Trophoblast cell (in vitro differentiated cells and primary cell): ENCODE measurements around the gene PRTFDC1.
"Not testable (repeated sequence)": the region's sequence is repeated elsewhere in the genome, so short reads cannot be mapped to it uniquely, and the experiment has no call there.

Experiments used
- DNase-seq, 2 donors: peaks; one replicate each; pipeline ENCODE4 v3.0.0-alpha.2; 2016
- H2AFZ ChIP-seq: 2 replicates; pipeline ENCODE4 v1.6.1; 2013; ENCODE audit warnings: low read length, moderate library complexity, mild to moderate bottlenecking; ENCODE audit not compliant: insufficient read depth, poor library complexity
- H2AK5ac ChIP-seq: 2 replicates; pipeline ENCODE4 v1.6.1; 2013; ENCODE audit warnings: mild to moderate bottlenecking, low read length
- H2BK120ac ChIP-seq: 2 replicates; pipeline ENCODE4 v1.6.1; 2013; ENCODE audit warnings: low read length, mild to moderate bottlenecking, moderate library complexity; ENCODE audit not compliant: insufficient read depth, poor library complexity
- H2BK12ac ChIP-seq: 2 replicates; pipeline ENCODE4 v1.6.1; 2013; ENCODE audit warnings: mild to moderate bottlenecking, low read length, moderate library complexity
- H2BK5ac ChIP-seq: 2 replicates; pipeline ENCODE4 v1.6.1; 2013; ENCODE audit warnings: low read length, low read depth, moderate library complexity, mild to moderate bottlenecking; ENCODE audit not compliant: poor library complexity
- H3K14ac ChIP-seq: 2 replicates; pipeline ENCODE4 v1.6.1; 2013; ENCODE audit warnings: mild to moderate bottlenecking, low read length
- H3K18ac ChIP-seq: 2 replicates; pipeline ENCODE4 v1.6.1; 2013; ENCODE audit warnings: mild to moderate bottlenecking, low read length
- H3K23ac ChIP-seq: 2 replicates; pipeline ENCODE4 v1.6.1; 2013; ENCODE audit warnings: low read length
- H3K27ac ChIP-seq: 2 replicates; pipeline ENCODE4 v1.5.1; 2013; ENCODE audit warnings: low read depth, mild to moderate bottlenecking, inconsistent platforms, low read length, moderate library complexity
- H3K27me3 ChIP-seq: 2 replicates; pipeline ENCODE4 v1.6.1; 2013; ENCODE audit warnings: inconsistent platforms, mild to moderate bottlenecking, low read length, moderate library complexity; ENCODE audit not compliant: insufficient read depth
- H3K36me3 ChIP-seq, 2 experiments: 1 replicate in 1 of 2; 2 replicates in 1 of 2; pipeline ENCODE4 v1.6.1; 2013; ENCODE audit warnings: low read length in 2 of 2, mild to moderate bottlenecking in 2 of 2, moderate library complexity in 1 of 2; ENCODE audit not compliant: insufficient read depth in 2 of 2, control insufficient read depth in 1 of 2
- H3K4ac ChIP-seq: 2 replicates; pipeline ENCODE4 v1.6.1; 2013; ENCODE audit warnings: low read depth, mild to moderate bottlenecking, low read length, moderate library complexity
- H3K4me1 ChIP-seq, 2 experiments: 1 replicate in 1 of 2; 2 replicates in 1 of 2; pipeline ENCODE4 v1.6.1; 2013; ENCODE audit warnings: low read length in 2 of 2, mild to moderate bottlenecking in 2 of 2, moderate library complexity in 1 of 2; ENCODE audit not compliant: insufficient read depth in 2 of 2, control insufficient read depth in 1 of 2
- H3K4me2 ChIP-seq: 2 replicates; pipeline ENCODE4 v1.6.1; 2013; ENCODE audit warnings: inconsistent platforms, mild to moderate bottlenecking, low read length, moderate library complexity
- H3K4me3 ChIP-seq: 2 replicates; pipeline ENCODE4 v1.5.1; 2013; ENCODE audit warnings: mild to moderate bottlenecking, low read depth, low read length, inconsistent platforms
- H3K79me1 ChIP-seq: one replicate; pipeline ENCODE4 v1.6.1; 2013; ENCODE audit warnings: low read length
- H3K79me2 ChIP-seq: 2 replicates; pipeline ENCODE4 v1.6.1; 2013; ENCODE audit warnings: low read length, mild to moderate bottlenecking; ENCODE audit not compliant: control insufficient read depth, insufficient read depth, poor library complexity
- H3K9ac ChIP-seq: 2 replicates; pipeline ENCODE4 v1.6.1; 2013; ENCODE audit warnings: mild to moderate bottlenecking, low read length
- H3K9me3 ChIP-seq: 2 replicates; pipeline ENCODE4 v1.6.1; 2013; ENCODE audit warnings: low read depth, mild to moderate bottlenecking, control low read depth, inconsistent platforms, low read length; ENCODE audit not compliant: insufficient read depth
- H4K12ac ChIP-seq: 2 replicates; pipeline ENCODE4 v1.6.1; 2013; ENCODE audit warnings: low read depth, mild to moderate bottlenecking, low read length, moderate library complexity
- H4K8ac ChIP-seq: 2 replicates; pipeline ENCODE4 v1.6.1; 2013; ENCODE audit warnings: low read depth, mild to moderate bottlenecking, low read length, moderate library complexity
- H4K91ac ChIP-seq: one replicate; pipeline ENCODE4 v1.6.1; 2013; ENCODE audit warnings: low read depth, mild to moderate bottlenecking, low read length, moderate library complexity
- WGBS: extraction: QIAGEN DNeasy Blood & Tissue Kit; methylation state at CpG from one replicate; pipeline ENCODE4 v1.1.7; 2013; ENCODE audit warnings: missing lambda C conversion rate; ENCODE audit not compliant: insufficient read length, insufficient coverage; ENCODE audit errors: extremely low coverage; 5-methylcytosine and 5-hydroxymethylcytosine counted together

Gene PRTFDC1

GRCh38 chr10:24971374-24971773 lies 19.0 kb upstream of the PRTFDC1 start:
- Histone ChIP-seq H3K79me2 (no peaks in the 10 kb centered on the region), H3K14ac (no peak overlapping the region), H4K12ac (no peak overlapping the region), H3K79me1 (no peaks in the 10 kb centered on the region), H2AK5ac (no peak overlapping the region), H3K4me2 (no peak overlapping the region), H3K36me3 (no peaks in the 10 kb centered on the region), H2BK120ac (no peak overlapping the region), H3K27me3 (no peaks in the 10 kb centered on the region), H3K23ac (no peak overlapping the region), H4K91ac (no peak overlapping the region), H3K9ac (no peak overlapping the region), H3K18ac (no peak overlapping the region), H3K4me3 (no peak overlapping the region), H3K9me3 (no peaks in the 10 kb centered on the region), H3K27ac (no peak overlapping the region), H2AFZ (no peak overlapping the region), H3K4me1 (no peaks in the 10 kb centered on the region), H2BK5ac (no peak overlapping the region), H3K4ac (no peak overlapping the region), H2BK12ac (no peak overlapping the region), H4K8ac (no peak overlapping the region)
- no peak for DNase-seq

GRCh38 chr10:24969841-24970281 lies 17.5 kb upstream of the PRTFDC1 start:
- Histone ChIP-seq H3K4me2 (no peak overlapping the region), H3K4me1 (no peaks in the 10 kb centered on the region), H2AFZ (no peak overlapping the region), H4K12ac (no peak overlapping the region), H3K79me1 (no peaks in the 10 kb centered on the region), H2BK12ac (no peak overlapping the region), H3K27ac (no peak overlapping the region), H3K4me3 (no peak overlapping the region), H4K91ac (no peak overlapping the region), H2AK5ac (no peak overlapping the region), H3K14ac (no peak overlapping the region), H3K4ac (no peak overlapping the region), H3K23ac (no peak overlapping the region), H2BK120ac (no peak overlapping the region), H4K8ac (no peak overlapping the region), H3K18ac (no peak overlapping the region), H3K9ac (no peak overlapping the region), H3K27me3 (no peaks in the 10 kb centered on the region), H2BK5ac (no peak overlapping the region), H3K9me3 (no peaks in the 10 kb centered on the region), H3K36me3 (no peaks in the 10 kb centered on the region), H3K79me2 (no peaks in the 10 kb centered on the region)
- no CpG with 5 or more reads among the region's 2 CpGs for WGBS
- DNase-seq = no peak

DNA sequence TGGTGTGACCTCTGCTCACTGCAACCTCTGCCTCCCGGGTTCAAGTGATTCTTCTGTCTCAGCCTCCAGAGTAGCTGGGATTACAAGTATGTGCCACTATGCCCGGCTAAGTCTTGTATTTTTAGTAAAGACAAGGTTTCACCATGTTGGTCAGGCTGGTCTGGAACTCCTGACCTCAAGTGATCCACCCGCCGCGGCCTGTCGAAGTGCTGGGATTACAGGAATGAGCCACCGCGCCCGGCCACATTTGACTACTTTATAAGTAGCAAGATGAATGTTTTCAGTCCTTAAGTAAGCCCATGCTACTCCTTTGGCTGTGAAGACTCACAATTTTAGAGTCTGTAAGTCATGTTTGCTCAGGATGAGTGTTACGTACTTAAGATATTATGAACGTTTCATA lies 16.5 kb upstream of the PRTFDC1 start:
- H3K23ac ChIP-seq, H3K4me2 ChIP-seq, DNase-seq, H3K9me3 ChIP-seq, H3K14ac ChIP-seq, H3K9ac ChIP-seq, H3K4me3 ChIP-seq, H2AFZ ChIP-seq, H3K79me2 ChIP-seq, H3K27ac ChIP-seq, H4K91ac ChIP-seq, H2BK5ac ChIP-seq, H2BK120ac ChIP-seq, H3K27me3 ChIP-seq, H3K18ac ChIP-seq, H3K4me1 ChIP-seq, H3K79me1 ChIP-seq, H2BK12ac ChIP-seq, H3K36me3 ChIP-seq, H4K12ac ChIP-seq, H2AK5ac ChIP-seq, H3K4ac ChIP-seq, H4K8ac ChIP-seq: not testable (repeated sequence)
- WGBS = no CpG with 5 or more reads among the region's 11 CpGs

DNA sequence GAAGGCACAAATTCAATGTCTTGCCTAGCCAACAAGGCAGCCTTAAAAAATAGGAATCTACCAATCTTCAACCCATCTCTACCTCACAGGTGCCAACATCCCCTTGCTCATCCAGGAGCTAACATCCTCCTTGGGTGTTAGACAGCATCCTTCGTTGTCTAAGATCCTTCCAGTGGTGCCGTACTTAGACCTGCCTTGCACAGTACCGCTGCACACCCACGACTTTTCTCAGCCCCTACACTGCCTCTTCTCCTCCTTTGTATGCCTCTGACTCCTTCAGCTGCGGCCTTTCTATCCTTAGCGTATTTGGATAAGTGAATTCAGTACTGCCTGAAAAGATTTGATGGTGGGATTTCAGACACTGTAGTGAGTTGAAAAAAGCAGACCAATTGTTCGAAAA lies 15.9 kb upstream of the PRTFDC1 start:
- no peak for DNase-seq
- Histone ChIP-seq H2BK5ac (no peak overlapping the region), H2AK5ac (no peak overlapping the region), H3K79me1 (no peaks in the 10 kb centered on the region), H4K8ac (no peak overlapping the region), H4K12ac (no peak overlapping the region), H3K18ac (no peak overlapping the region), H2BK12ac (no peak overlapping the region), H3K4me2 (no peak overlapping the region), H3K4me3 (no peak overlapping the region), H3K79me2 (no peaks in the 10 kb centered on the region), H3K27me3 (no peaks in the 10 kb centered on the region), H3K36me3 (no peaks in the 10 kb centered on the region), H3K4ac (no peak overlapping the region), H3K27ac (no peak overlapping the region), H3K23ac (no peak overlapping the region), H2BK120ac (no peak overlapping the region), H3K9ac (no peak overlapping the region), H3K14ac (no peak overlapping the region), H4K91ac (no peak overlapping the region), H3K9me3 (no peaks in the 10 kb centered on the region), H3K4me1 (no peaks in the 10 kb centered on the region), H2AFZ (no peak overlapping the region)
- no CpG with 5 or more reads among the region's 7 CpGs for WGBS
